HepG2 (cell line): ENCODE data around the gene GLB1L3. TPM values are rescaled to one million over a fixed set of nuclear protein-coding genes. Genes with fewer than 3 reads are reported as not detected.

Experiments used
- GABPB1 ChIP-seq: IDR thresholded peaks from 2 replicates; pipeline ENCODE4 v1.6.1; 2016; ENCODE audit warnings: mild to moderate bottlenecking, missing genetic modification reagents, moderate library complexity, missing compliant biosample characterization
- HDAC6 ChIP-seq: fragments of 200-600 bp; sonication (generic); IDR thresholded peaks from 2 replicates; pipeline ENCODE4 v1.7.0; 2017; ENCODE audit warnings: mild to moderate bottlenecking, antibody characterized with exemption, low read length, low read depth
- HINFP ChIP-seq: sonication (generic); formaldehyde crosslinking; IDR thresholded peaks from 2 replicates; pipeline ENCODE4 v1.4.0; 2020; ENCODE audit warnings: low read depth, mild to moderate bottlenecking, missing genetic modification reagents
- KLF12 ChIP-seq: sonication (generic); formaldehyde crosslinking; IDR thresholded peaks from 2 replicates; pipeline ENCODE4 v1.4.0; 2020; ENCODE audit warnings: missing genetic modification reagents, borderline replicate concordance
- PAF1 ChIP-seq: IDR thresholded peaks from 2 replicates; pipeline ENCODE4 v1.6.1; 2016; ENCODE audit warnings: missing genetic modification reagents, missing compliant biosample characterization
- RELA ChIP-seq: sonication (generic); formaldehyde crosslinking; IDR thresholded peaks from 2 replicates; pipeline ENCODE4 v1.4.0; 2020; ENCODE audit warnings: missing genetic modification reagents
- REST ChIP-seq, 2 experiments: IDR thresholded peaks; 2 replicates each; pipeline ENCODE4 v1.6.1; 2011 to 2012; ENCODE audit warnings: low read length in 2 of 2, borderline replicate concordance in 1 of 2, low read depth in 1 of 2, mild to moderate bottlenecking in 1 of 2, moderate library complexity in 1 of 2
- SIX1 ChIP-seq: sonication (generic); formaldehyde crosslinking; IDR thresholded peaks from 2 replicates; pipeline ENCODE4 v1.4.0; 2020; ENCODE audit warnings: missing genetic modification reagents, borderline replicate concordance
- SOX13 ChIP-seq, 3 experiments: fragments of 450-650 bp in 1 of 3; sonication (generic) in 1 of 3; formaldehyde crosslinking in 1 of 3; IDR thresholded peaks in 2 of 3; conservative IDR thresholded peaks in 1 of 3; 2 replicates each; pipeline versions ENCODE4 v1.5.0 to v1.6.1; 2016 to 2020; ENCODE audit warnings: antibody characterized with exemption in 1 of 3, mild to moderate bottlenecking in 1 of 3, missing compliant biosample characterization in 1 of 3, missing genetic modification reagents in 1 of 3, moderate library complexity in 1 of 3
- SRSF1 ChIP-seq: fragments of 200-400 bp; formaldehyde crosslinking; optimal IDR thresholded peaks from 2 replicates; pipeline ENCODE3; 2017; ENCODE audit warnings: mild to moderate bottlenecking, low read depth, low read length, moderate library complexity
- TBL1XR1 ChIP-seq: fragments of 150-350 bp; IDR thresholded peaks from 2 replicates; pipeline ENCODE4 v1.6.1; 2014; ENCODE audit warnings: borderline replicate concordance, low read length; ENCODE audit not compliant: partially characterized antibody
- TEAD2 ChIP-seq: sonication (generic); formaldehyde crosslinking; IDR thresholded peaks from 2 replicates; pipeline ENCODE4 v1.9.0; 2021; ENCODE audit warnings: missing genetic modification reagents
- ZNF136 ChIP-seq: sonication (generic); formaldehyde crosslinking; IDR thresholded peaks from 2 replicates; pipeline ENCODE4 v1.8.1; 2022; ENCODE audit warnings: low read depth, mild to moderate bottlenecking, moderate library complexity, missing genetic modification reagents
- ZNF468 ChIP-seq: sonication (generic); formaldehyde crosslinking; IDR thresholded peaks from 2 replicates; pipeline ENCODE4 v1.8.0; 2022; ENCODE audit warnings: mild to moderate bottlenecking, moderate library complexity, missing genetic modification reagents
- ZNF670 ChIP-seq: sonication (generic); formaldehyde crosslinking; IDR thresholded peaks from 2 replicates; pipeline ENCODE4 v1.8.0; 2022; ENCODE audit warnings: mild to moderate bottlenecking, missing genetic modification reagents, borderline replicate concordance
- ZNF772 ChIP-seq: sonication (generic); formaldehyde crosslinking; IDR thresholded peaks from 2 replicates; pipeline ENCODE4 v1.5.0; 2020; ENCODE audit warnings: mild to moderate bottlenecking, missing genetic modification reagents
- ZNF777 ChIP-seq: sonication (generic); formaldehyde crosslinking; IDR thresholded peaks from 2 replicates; pipeline ENCODE4 v1.4.0; 2020; ENCODE audit warnings: missing genetic modification reagents
- polyA plus RNA-seq, 8 experiments: library from polyadenylated mRNA; depleted of rRNA in 3 of 8; stranded (reverse) in 7 of 8; unstranded in 1 of 8; fragments of >200 nt; fragmentation: Illumina TruSeq in 4 of 8; extraction: Trizol in 4 of 8; gene quantifications; 2 replicates each; pipeline versions ENCODE4 v1.2.1 to v1.2.3, GENCODE V29; 2011 to 2016; ENCODE audit warnings: low read depth in 4 of 8, missing spikeins in 1 of 8, mixed read lengths in 1 of 8; ENCODE audit not compliant: insufficient read depth in 1 of 8
- total RNA-seq, 5 experiments: library from RNA; depleted of rRNA; stranded (reverse); fragments of >200 nt; fragmentation: Illumina TruSeq; extraction: Trizol; gene quantifications; 2 replicates each; pipeline ENCODE4 v1.2.3, GENCODE V29; 2016; ENCODE audit warnings: low read depth in 1 of 5
- TF ChIP-seq, protein P1 (sequence below): sonication (generic); formaldehyde crosslinking; conservative IDR thresholded peaks from 2 replicates; pipeline ENCODE4 v1.4.0; 2020; ENCODE audit warnings: missing genetic modification reagents
- TF ChIP-seq, protein P2 (sequence below): sonication (generic); formaldehyde crosslinking; IDR thresholded peaks from 2 replicates; pipeline ENCODE4 v1.8.0; 2022; ENCODE audit warnings: missing genetic modification reagents, mild to moderate bottlenecking, moderate library complexity, borderline replicate concordance

GLB1L3 gene
- total and polyA plus RNA-seq, 2 of the 13 experiments (the other 11 are each of a cell fraction or from before 2014, with no cell fraction given): not detected

- TF ChIP-seq, protein P1, sequence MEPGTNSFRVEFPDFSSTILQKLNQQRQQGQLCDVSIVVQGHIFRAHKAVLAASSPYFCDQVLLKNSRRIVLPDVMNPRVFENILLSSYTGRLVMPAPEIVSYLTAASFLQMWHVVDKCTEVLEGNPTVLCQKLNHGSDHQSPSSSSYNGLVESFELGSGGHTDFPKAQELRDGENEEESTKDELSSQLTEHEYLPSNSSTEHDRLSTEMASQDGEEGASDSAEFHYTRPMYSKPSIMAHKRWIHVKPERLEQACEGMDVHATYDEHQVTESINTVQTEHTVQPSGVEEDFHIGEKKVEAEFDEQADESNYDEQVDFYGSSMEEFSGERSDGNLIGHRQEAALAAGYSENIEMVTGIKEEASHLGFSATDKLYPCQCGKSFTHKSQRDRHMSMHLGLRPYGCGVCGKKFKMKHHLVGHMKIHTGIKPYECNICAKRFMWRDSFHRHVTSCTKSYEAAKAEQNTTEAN: no peak
- TF ChIP-seq ZNF772 (CRISPR knock-in tag) (peak; percentile 3; the same call in 1 of the 2 replicates), HDAC6 (no peak), PAF1 (CRISPR knock-in tag) (no peak), SRSF1 (no peak), SIX1 (no peak), SOX13 (IDR thresholded peaks at IDR 0.05) (no peak), SOX13 (CRISPR knock-in tag; conservative IDR thresholded peaks at IDR 0.05 in 1 of 2, IDR thresholded peaks at IDR 0.05 in 1 of 2) (no peak), TEAD2 (CRISPR knock-in tag) (no peak), TBL1XR1 (no peak), ZNF136 (CRISPR knock-in tag) (0 out of 2 replicates have a peak, but pooled peaks have one; percentile 84), ZNF670 (no peak), REST (IDR thresholded peaks at IDR 0.05; ENCODE audit: borderline replicate concordance in 1 of 2, low read depth in 1 of 2, low read length in 2 of 2) (no peak; a peak in 1 of 4 replicates), KLF12 (CRISPR knock-in tag) (peak; percentile 95), HINFP (CRISPR knock-in tag) (peak; percentile 89), GABPB1 (peak; percentile 92), RELA (CRISPR knock-in tag) (no peak), ZNF468 (no peak), ZNF777 (CRISPR knock-in tag) (0 out of 2 replicates have a peak, but pooled peaks have one; percentile 37)
- TF ChIP-seq, protein P2, sequence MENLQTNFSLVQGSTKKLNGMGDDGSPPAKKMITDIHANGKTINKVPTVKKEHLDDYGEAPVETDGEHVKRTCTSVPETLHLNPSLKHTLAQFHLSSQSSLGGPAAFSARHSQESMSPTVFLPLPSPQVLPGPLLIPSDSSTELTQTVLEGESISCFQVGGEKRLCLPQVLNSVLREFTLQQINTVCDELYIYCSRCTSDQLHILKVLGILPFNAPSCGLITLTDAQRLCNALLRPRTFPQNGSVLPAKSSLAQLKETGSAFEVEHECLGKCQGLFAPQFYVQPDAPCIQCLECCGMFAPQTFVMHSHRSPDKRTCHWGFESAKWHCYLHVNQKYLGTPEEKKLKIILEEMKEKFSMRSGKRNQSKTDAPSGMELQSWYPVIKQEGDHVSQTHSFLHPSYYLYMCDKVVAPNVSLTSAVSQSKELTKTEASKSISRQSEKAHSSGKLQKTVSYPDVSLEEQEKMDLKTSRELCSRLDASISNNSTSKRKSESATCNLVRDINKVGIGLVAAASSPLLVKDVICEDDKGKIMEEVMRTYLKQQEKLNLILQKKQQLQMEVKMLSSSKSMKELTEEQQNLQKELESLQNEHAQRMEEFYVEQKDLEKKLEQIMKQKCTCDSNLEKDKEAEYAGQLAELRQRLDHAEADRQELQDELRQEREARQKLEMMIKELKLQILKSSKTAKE (CRISPR knock-in tag): no peak
These were observed 22.8 kb upstream of the GLB1L3 start, which contains the start of the genes ACAD8 and THYN1 (continued) for GRCh38 chr11:134253188-134253993.
